Kidney capillary endothelial cell (primary cell): ENCODE results near the gene RCN1.

Experiments used
- DNase-seq: peaks from one replicate; pipeline ENCODE4 v3.0.0-alpha.2; 2018; ENCODE audit warnings: low spot score

The RCN1 gene

DNA sequence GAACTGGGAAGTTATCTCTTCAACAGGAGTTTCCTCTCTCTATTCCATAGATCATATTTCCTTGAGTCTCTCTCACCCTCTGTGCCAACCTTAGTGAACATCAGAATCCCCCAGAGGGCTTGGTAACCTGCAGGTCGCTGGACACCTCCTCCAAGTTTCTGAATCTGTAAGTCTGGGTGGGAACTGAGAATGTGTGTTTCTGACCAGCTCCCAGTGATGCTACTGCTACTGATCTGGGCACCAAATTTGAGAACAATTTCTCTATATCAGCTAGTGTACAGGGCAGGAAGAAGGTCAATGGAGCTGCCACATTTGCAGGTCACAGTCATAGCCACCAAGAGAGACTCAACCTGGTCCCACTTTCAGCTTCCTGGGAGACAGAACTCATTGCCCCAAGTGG, 62.9 kb downstream of the RCN1 start:
- no peak for DNase-seq

DNA sequence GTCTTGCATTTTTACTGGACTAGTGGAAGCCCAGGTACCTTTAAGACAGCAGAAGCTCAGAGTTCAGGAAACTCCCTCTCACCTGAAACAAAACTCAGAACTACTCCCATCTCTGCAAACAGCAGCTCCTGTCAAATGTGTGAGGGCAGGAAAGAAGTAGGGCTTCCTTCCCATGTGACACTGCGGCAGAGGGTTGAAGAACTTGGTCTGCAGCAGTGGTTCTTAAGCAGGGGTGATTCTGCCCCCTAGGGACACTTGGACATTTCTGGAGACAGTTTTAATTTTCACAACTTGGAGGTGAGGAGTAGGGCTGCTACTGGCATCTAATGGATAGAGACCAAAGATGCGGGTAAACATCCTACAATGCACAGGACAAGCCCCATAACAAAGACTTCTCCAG, 63.4 kb downstream of the RCN1 start:
- peak; percentile 46 for DNase-seq
